ENCODE measurements around the gene SPG21. TPM values are rescaled to one million over a fixed set of nuclear protein-coding genes. Genes with fewer than 3 reads are reported as not detected.
A peak's percentile ranks its signal among the peaks of the same experiment; 100 is the strongest.

Gene SPG21
- total RNA-seq, 3 donors from 2014 or later, result 91.5 to 109 (median 92.8) TPM

DNA sequence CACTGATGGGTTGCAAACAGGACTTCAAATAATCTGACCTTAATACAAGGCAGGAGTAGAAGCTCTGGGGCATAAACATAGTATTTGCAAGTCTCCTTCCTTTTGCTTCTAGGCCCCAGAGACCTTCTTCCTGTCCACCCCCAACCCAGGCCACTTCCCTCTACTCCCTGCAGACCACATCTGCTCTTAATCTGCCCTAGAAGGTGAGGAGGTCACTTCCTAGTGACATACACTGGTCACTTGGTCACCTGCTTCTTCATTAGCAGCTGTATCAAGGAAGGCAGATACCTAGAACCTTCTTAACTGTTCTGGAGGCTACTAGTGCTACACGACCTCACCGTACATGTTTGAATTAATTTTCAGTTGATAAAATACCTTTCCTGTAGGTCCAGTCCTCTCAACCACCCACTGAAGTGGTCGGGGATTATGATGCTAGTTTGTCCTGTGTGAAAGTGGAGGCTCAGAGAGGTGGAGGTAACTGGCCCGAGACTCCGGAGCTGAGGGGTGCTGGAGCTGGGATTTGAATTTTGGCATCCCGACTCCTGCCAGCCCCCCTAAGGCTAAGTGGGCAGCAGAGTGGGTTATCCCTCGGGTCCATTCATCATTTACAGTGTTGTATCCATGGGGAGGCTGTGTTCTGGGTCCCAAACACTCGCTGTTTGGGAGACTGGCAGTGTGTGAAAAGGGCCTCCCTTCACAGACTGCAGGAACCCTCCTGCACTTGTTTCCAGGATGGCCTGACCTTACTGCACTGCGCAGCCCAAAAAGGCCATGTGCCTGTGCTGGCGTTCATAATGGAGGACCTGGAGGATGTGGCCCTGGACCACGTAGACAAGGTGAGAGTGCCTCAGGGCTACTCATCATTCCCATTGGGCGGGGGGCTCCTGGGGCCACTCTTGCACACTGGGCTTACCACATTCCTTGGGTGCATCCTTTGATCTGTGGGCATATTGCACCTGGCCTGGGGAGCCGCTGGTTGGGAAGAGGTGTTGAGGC is 64.1 kb downstream of the SPG21 start:
- Histone ChIP-seq H3K27ac (no peak overlapping the region), H3K9me3 (no peaks in the 10 kb centered on the region), H3K27me3 (no peaks in the 10 kb centered on the region), H3K4me3 (no peak overlapping the region), H3K36me3 (no peaks in the 10 kb centered on the region), H3K4me1 (no peaks in the 10 kb centered on the region)
- intact Hi-C loops (cut with DNase I; ENCODE audit: low total_unique reads), result no loop called here
- DNase-seq (ENCODE audit: low spot score in 2 of 2), result no peak
- TF ChIP-seq POLR2AphosphoS5 (IDR thresholded peaks at IDR 0.05) (no peak), POLR2A (IDR thresholded peaks at IDR 0.05) (no peak)

DNA sequence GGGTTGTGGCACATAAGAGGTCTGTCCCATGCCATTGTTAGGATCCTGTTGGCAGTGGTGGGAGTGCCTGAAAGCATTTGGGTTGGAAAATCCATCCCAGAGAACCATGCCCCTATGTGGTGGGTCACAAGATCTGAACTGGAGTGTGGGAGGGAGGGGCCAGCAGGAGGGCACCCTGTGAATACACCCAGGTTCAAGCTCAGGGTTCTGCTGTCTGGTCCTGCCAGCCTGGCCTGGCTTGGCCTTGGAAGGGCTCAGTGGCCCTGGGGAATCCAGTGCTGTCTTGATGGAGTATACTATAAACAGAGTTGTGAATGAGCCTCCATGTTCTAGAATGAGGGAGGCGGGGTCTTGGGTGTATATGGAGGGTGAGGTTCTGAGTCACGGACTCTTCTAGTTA is 66.2 kb downstream of the SPG21 start:
- intact Hi-C loops (cut with DNase I; ENCODE audit: low total_unique reads), result no loop called here
- H3K4me3 ChIP-seq, result no peak overlapping the region
- TF ChIP-seq POLR2A (IDR thresholded peaks at IDR 0.05) (no peak), POLR2AphosphoS5 (IDR thresholded peaks at IDR 0.05) (no peak)
- TF ChIP-seq, protein P1, sequence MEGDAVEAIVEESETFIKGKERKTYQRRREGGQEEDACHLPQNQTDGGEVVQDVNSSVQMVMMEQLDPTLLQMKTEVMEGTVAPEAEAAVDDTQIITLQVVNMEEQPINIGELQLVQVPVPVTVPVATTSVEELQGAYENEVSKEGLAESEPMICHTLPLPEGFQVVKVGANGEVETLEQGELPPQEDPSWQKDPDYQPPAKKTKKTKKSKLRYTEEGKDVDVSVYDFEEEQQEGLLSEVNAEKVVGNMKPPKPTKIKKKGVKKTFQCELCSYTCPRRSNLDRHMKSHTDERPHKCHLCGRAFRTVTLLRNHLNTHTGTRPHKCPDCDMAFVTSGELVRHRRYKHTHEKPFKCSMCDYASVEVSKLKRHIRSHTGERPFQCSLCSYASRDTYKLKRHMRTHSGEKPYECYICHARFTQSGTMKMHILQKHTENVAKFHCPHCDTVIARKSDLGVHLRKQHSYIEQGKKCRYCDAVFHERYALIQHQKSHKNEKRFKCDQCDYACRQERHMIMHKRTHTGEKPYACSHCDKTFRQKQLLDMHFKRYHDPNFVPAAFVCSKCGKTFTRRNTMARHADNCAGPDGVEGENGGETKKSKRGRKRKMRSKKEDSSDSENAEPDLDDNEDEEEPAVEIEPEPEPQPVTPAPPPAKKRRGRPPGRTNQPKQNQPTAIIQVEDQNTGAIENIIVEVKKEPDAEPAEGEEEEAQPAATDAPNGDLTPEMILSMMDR (IDR thresholded peaks at IDR 0.05), result no peak
- H3K4me1 ChIP-seq, result no peaks in the 10 kb centered on the region
- no peak for DNase-seq (ENCODE audit: low spot score in 2 of 2)
- no peaks in the 10 kb centered on the region for H3K27me3 ChIP-seq
- H3K36me3 ChIP-seq, result no peaks in the 10 kb centered on the region
- no peak overlapping the region for H3K27ac ChIP-seq
- no peaks in the 10 kb centered on the region for H3K9me3 ChIP-seq

DNA sequence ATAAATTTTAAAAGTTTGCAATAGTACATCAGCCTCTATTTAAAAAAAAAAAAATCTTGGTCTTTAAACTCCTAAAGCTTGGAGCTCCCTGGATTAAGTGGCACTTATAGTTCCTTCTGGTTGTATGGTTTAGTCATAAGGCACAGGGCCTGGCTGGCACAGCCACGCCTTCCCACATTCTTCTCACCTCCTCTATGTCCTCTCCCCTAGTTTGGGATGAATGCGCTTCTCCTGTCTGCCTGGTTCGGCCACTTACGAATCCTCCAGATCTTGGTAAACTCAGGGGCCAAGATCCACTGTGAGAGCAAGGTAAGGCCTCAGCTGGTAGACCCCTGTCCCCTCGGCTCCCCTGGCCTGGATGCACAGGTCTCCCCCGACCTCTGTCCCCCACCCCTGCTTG is 68.0 kb downstream of the SPG21 start:
- H3K36me3 ChIP-seq, result no peaks in the 10 kb centered on the region
- no peak for DNase-seq (ENCODE audit: low spot score in 2 of 2)
- no peaks in the 10 kb centered on the region for H3K4me1 ChIP-seq
- intact Hi-C loops (cut with DNase I; ENCODE audit: low total_unique reads), result no loop called here
- TF ChIP-seq POLR2AphosphoS5 (IDR thresholded peaks at IDR 0.05), result no peak
- TF ChIP-seq, protein P1 (IDR thresholded peaks at IDR 0.05), result no peak
- no peak for TF ChIP-seq POLR2A (IDR thresholded peaks at IDR 0.05)
- H3K4me3 ChIP-seq, result no peak overlapping the region
- no peaks in the 10 kb centered on the region for H3K9me3 ChIP-seq
- no peaks in the 10 kb centered on the region for H3K27me3 ChIP-seq
- H3K27ac ChIP-seq, result peak overlapping the region in 1 of 2 donors; percentile 68

DNA sequence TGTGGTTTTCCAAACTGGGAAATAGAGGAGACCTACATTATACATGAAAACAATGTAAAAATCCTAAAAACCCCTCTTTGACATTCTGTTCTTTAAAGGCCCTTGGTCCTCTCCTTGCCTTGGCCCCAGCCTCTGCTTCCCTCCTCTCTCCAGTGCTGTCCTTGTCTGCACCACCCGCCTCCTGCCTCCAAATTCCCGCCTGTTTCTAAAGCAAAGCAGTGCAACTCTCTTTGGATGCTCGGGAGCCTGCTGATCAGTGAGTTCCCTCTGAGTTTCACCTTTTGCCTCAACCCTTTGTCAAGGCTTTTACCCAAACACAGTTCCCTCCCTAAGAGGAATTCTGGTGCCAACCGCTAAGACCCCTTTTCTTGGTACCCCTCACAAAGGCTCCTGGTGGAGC is 70.0 kb downstream of the SPG21 start:
- no peak overlapping the region for H3K4me3 ChIP-seq
- H3K27ac ChIP-seq, result no peak overlapping the region
- TF ChIP-seq, protein P1 (IDR thresholded peaks at IDR 0.05), result no peak
- no peak for TF ChIP-seq POLR2AphosphoS5 (IDR thresholded peaks at IDR 0.05)
- no peak for TF ChIP-seq POLR2A (IDR thresholded peaks at IDR 0.05)
- H3K36me3 ChIP-seq, result no peaks in the 10 kb centered on the region
- H3K27me3 ChIP-seq, result no peaks in the 10 kb centered on the region
- no peaks in the 10 kb centered on the region for H3K4me1 ChIP-seq
- DNase-seq (ENCODE audit: low spot score in 2 of 2), result no peak
- intact Hi-C loops (cut with DNase I; ENCODE audit: low total_unique reads), result no loop called here
- H3K9me3 ChIP-seq, result no peaks in the 10 kb centered on the region

DNA sequence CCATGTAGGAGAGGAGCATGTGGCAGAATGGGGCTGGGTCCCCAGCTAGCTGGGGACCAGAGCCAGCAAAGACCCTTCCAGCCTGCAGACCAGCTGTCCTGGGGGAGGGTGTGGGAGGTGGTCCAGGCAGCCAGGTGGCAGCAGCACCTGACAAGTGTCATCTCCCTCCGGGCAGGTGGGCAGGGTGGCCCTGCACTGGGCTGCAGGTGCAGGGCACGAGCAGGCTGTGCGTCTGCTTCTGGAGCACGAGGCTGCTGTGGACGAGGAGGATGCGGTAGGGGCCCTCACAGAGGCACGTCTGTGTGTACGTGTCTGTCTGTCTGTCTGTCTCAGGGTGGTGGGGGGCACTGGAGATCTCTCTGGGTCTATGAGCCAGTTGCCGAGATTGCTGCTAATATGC is 72.5 kb downstream of the SPG21 start:
- no peaks in the 10 kb centered on the region for H3K9me3 ChIP-seq
- intact Hi-C loops (cut with DNase I; ENCODE audit: low total_unique reads), result no loop called here
- no peaks in the 10 kb centered on the region for H3K27me3 ChIP-seq
- DNase-seq (ENCODE audit: low spot score in 2 of 2), result no peak
- H3K4me1 ChIP-seq, result no peaks in the 10 kb centered on the region
- H3K36me3 ChIP-seq, result no peaks in the 10 kb centered on the region
- no peak overlapping the region for H3K27ac ChIP-seq
- no peak for TF ChIP-seq POLR2A (IDR thresholded peaks at IDR 0.05)
- H3K4me3 ChIP-seq, result no peak overlapping the region

DNA sequence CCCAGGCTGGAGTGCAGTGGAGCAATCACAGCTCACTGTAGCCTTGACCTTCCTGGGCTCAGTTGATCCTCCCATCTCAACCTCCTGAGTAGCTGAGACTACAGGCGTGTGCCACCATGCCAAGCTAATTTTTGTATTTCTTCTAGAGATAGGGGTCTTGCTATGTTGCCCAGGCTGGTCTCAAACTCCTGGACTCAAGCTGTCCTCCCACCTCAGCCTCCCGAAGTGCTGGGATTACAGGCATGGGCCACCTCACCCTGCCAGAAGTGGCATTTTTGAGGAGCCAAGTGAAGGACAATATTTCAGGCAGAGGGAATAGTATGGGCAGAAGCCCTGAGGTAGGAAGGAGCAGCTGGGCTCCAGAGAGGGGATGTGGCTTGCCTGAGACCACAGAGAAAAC is 73.3 kb downstream of the SPG21 start:
- no peak overlapping the region for H3K4me3 ChIP-seq
- H3K36me3 ChIP-seq, result no peaks in the 10 kb centered on the region
- no peak for TF ChIP-seq POLR2AphosphoS5 (IDR thresholded peaks at IDR 0.05)
- no peak for TF ChIP-seq POLR2A (IDR thresholded peaks at IDR 0.05)
- TF ChIP-seq, protein P1 (IDR thresholded peaks at IDR 0.05), result no peak
- intact Hi-C loops (cut with DNase I; ENCODE audit: low total_unique reads), result no loop called here
- H3K9me3 ChIP-seq, result no peaks in the 10 kb centered on the region
- H3K4me1 ChIP-seq, result no peaks in the 10 kb centered on the region
- H3K27ac ChIP-seq, result no peak overlapping the region
- H3K27me3 ChIP-seq, result no peaks in the 10 kb centered on the region
- DNase-seq (ENCODE audit: low spot score in 2 of 2), result no peak

Measured in breast epithelium (tissue), 4 donors.